Activated CD4-positive, CD25-positive, alpha-beta regulatory T cell treated with anti-CD3 and anti-CD28 coated beads, Interleukin-2, amount 50 U/mL, for 16 hours (primary cell): ENCODE measurements around the gene RFXANK.

Source experiments
- DNase-seq: peaks from one replicate; pipeline ENCODE4 v3.0.0-alpha.2; 2020; ENCODE audit warnings: low read depth, low spot score

Gene RFXANK

DNA sequence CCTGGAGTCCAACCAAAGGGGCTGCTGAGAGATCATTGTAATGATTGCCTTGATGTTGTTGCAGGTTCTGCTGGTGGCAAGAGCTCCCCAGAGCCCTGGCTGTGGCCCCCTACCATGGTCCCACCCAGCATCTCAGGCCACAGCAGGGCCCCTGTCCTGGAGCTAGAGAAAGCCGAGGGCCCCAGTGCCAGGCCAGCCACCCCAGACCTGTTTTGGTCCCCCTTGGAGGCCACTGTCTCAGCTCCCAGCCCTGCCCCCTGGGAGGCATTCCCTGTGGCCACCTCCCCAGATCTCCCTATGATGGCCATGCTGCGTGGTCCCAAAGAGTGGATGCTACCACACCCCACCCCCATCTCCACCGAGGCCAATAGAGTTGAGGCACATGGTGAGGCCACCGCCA is 35.2 kb downstream of the RFXANK start:
- DNase-seq: no peak

GRCh38 chr19:19229701-19230100 is 37.6 kb downstream of the RFXANK start:
- no peak for DNase-seq

- no peak for DNase-seq
These were observed 38.9 kb downstream of the RFXANK start for GRCh38 chr19:19230999-19231398.

GRCh38 chr19:19232261-19232721 is 40.2 kb downstream of the RFXANK start:
- DNase-seq: no peak

DNA sequence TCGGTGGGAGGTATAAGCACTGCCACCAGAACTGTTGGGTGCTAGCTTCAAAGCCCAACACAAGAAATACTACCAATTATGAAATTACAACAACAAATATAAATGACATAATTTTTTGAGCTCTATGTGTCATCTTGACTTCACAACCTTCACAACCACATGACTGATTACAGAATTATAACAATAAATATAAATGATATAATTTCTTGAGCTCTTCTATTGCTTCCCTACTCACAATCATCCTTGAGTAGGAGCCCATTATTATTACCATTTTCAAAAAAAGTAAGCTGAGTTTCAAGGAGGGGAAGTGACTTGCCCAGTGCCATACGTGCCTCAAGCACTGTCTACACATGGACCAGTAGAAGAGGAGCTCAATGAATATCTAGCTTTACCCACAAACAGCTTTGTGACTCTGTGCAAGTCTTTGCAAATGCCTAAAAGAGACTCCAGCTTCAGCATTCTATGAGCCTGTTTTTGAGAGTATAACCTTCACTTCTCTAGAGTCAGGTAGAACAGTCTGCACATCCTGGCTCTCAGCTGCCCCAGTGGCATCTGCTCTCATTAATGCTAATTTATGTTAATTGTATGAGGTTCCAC is 42.3 kb downstream of the RFXANK start:
- DNase-seq: no peak

DNA sequence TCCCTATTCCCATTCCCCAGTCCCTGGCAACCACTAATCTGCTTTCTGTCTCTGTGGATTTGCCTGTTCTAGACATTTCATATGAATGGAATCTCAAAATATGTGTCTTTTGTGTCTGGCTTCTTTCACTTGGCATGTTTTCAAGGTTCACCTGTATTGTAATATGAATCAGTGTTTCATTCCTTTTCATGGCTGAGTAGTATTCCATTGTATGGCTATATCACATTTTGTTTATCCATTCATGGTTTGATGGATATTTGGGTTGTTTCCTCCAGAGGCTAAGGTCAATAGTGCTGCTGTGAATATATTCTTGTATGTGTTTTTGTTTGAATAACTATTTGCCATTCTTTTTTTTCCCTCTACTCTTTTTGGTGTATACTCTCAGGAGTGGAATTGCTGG is 44.1 kb downstream of the RFXANK start:
- DNase-seq: no peak

GRCh38 chr19:19238126-19238894 is 46.3 kb downstream of the RFXANK start:
- DNase-seq: no peak

- no peak for DNase-seq
These were observed 47.6 kb downstream of the RFXANK start for GRCh38 chr19:19239675-19240074.

DNA sequence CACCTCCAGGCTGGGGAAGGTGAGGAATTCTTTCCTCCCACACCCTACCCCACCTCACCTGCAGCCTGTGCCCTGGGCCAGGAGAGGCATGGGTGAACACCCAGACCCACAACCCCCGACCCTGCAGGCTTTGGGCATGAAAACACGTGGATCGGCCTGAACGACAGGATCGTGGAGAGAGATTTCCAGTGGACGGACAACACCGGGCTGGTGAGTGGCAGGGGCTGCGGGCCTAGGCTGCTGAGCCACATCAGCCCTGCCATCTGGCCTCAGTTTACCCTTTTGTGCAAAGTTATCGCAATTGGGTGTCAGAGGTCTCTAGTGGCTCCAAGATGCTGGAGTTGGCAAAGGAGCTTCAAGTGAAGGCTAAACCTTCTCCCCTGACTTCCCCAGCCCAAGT is 48.4 kb downstream of the RFXANK start:
- DNase-seq: no peak

DNA sequence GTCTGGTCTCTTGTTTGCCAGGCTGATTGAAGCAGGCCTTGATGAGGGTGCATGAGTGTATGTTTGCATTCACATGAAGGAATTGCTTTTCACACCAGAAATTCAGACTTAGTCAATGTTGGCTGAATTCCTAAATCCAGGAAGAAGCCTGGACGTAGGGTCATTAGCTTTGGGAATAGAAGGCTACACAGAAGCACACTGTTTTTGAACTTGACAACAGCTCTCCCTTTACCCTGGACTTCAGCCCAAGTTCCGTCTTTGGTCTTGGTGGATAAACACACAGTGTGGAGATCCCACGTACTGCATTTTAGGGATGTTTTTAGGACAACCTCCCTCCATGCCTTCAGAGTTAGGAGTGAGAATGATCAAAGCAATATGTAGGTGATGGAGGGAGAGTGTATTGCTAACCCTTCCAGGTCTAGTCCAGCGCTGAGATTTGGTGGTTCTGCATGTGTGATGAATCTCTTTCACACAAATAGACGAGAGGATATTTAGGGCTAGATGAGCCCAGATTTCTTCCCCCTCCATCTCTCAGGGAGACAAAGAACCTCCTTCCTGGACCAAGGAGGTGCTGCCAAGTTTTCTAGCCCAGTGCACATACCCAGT is 58.2 kb downstream of the RFXANK start:
- DNase-seq: no peak
